BLaER1 (cell line): ENCODE data around the gene PEX11B.
A peak's percentile ranks its signal among the peaks of the same experiment; 100 is the strongest.

Experiments
- H3K27ac ChIP-seq: shearing (Covaris generic); formaldehyde crosslinking; 2 replicates; pipeline ENCODE4 v1.8.1; 2022
- H3K27me3 ChIP-seq: shearing (Covaris generic); formaldehyde crosslinking; 2 replicates; pipeline ENCODE4 v1.8.1; 2022
- H3K36me3 ChIP-seq: shearing (Covaris generic); formaldehyde crosslinking; 2 replicates; pipeline ENCODE4 v1.8.1; 2022
- H3K4me1 ChIP-seq: shearing (Covaris generic); formaldehyde crosslinking; 2 replicates; pipeline ENCODE4 v1.8.1; 2022
- H3K4me2 ChIP-seq: shearing (Covaris generic); formaldehyde crosslinking; 2 replicates; pipeline ENCODE4 v1.8.1; 2022
- H3K4me3 ChIP-seq: shearing (Covaris generic); formaldehyde crosslinking; 2 replicates; pipeline ENCODE4 v1.8.1; 2022
- H3K9ac ChIP-seq: shearing (Covaris generic); formaldehyde crosslinking; 2 replicates; pipeline ENCODE4 v1.8.1; 2022
- H3K9me3 ChIP-seq: shearing (Covaris generic); formaldehyde crosslinking; 2 replicates; pipeline ENCODE4 v1.8.1; 2022
- H4K20me1 ChIP-seq: shearing (Covaris generic); formaldehyde crosslinking; 2 replicates; pipeline ENCODE4 v1.8.1; 2022
- Cebpa-rat ChIP-seq: shearing (Covaris generic); IDR thresholded peaks from 2 replicates; pipeline ENCODE4 v1.8.1; 2022

The PEX11B gene

DNA sequence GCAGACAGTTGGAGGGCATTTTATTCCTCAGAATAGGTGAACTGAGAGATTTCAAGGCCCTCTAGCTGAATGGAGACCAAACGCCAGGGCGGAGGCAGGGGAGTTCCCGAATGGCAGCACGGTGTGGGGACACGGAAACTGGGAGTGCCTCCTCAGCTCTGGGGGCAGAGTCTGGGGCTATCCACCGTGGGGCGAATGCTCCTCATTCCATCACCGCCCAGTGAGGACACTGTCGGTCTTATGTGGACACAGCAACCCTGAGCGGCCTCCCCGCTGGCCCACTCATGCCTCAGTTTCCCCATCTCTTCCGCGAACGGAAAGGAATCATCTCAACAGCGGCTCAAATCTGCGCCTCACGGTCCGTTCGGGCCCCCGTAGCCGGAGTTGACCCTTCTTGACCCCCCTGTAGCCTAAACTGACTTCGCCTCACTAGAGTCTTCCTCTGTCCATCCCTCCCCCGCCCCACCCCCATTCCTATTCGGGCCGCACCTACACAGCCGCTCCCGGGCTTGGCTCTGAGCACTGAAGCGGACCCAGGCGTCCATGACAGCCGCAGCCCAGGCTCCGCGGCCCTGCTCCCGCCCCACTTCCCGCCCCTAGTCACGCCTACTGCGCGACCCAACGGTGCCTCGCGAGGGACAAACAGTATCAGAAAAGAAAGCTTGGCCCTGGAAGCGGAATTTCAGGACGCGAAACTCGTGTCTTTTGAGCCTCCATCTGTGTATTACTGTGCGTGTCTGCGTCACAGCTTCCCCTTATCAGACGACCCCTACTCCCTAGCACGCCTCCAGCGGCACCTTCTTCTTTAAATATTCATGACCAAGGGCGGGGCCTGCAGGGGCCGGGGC lies at the start of gene PEX11B:
Gene PEX11B, minus strand, starts transcription at position 574 of the 848 bp plus-strand sequence. Its CDS starts 29 bp downstream, at position 545.
- peaks cover 26% of the 10 kb centered on the region for H3K4me1 ChIP-seq
- no peaks in the 10 kb centered on the region for H3K9me3 ChIP-seq
- H3K9ac ChIP-seq, result peak within 1 kb of the TSS; percentile 91
- H3K27ac ChIP-seq, result peak within 1 kb of the TSS; percentile 80
- H3K36me3 ChIP-seq, result peaks cover 52% of the 10 kb centered on the region
- H3K4me2 ChIP-seq, result peak within 1 kb of the TSS; percentile 100
- TF ChIP-seq Cebpa-rat, result no peak
- no peaks in the 10 kb centered on the region for H4K20me1 ChIP-seq
- no peaks in the 10 kb centered on the region for H3K27me3 ChIP-seq
- peak within 1 kb of the TSS; percentile 94 for H3K4me3 ChIP-seq

GRCh38 chr1:145967288-145967687 lies 48.8 kb upstream of the PEX11B start:
- Histone ChIP-seq H3K27ac (no peak overlapping the region), H4K20me1 (no peaks in the 10 kb centered on the region), H3K9ac (no peak overlapping the region), H3K4me1 (peaks cover 28% of the 10 kb centered on the region), H3K9me3 (peaks cover 10% of the 10 kb centered on the region), H3K36me3 (peaks cover 7% of the 10 kb centered on the region), H3K27me3 (peaks cover 17% of the 10 kb centered on the region), H3K4me2 (no peak overlapping the region), H3K4me3 (no peak overlapping the region)
- no peak for TF ChIP-seq Cebpa-rat

DNA sequence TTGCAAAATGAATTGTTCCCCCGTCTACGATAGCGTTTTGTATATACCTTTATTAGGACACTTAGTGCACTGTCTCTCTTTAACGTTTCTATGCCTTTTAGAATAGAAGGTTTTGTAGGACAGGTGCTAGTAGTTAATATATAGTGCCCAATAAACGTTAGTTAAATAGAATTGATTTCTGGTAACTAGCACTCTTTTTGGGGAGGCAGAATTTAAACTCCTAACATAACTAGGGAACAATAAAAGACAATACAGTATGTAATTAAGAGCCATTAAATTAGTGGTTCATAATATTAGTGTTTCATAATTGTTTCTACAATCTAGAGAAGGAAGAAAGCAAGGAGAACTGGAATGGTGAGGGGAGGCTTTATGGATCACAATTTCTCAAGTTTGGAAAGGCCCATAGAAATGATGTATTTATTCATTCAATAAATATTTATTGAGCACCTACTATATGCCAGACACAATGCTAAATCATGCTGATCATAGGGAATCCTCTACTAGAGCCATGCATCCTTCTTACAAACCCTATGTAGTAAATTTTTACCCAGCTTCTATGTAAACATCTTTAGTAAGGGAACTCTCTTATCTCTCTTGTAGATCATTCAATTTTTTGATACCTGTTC lies 46.7 kb upstream of the PEX11B start:
- peaks cover 34% of the 10 kb centered on the region for H3K27me3 ChIP-seq
- H3K4me1 ChIP-seq, result peaks cover 42% of the 10 kb centered on the region
- H3K36me3 ChIP-seq, result peaks cover 7% of the 10 kb centered on the region
- H3K9me3 ChIP-seq, result peaks cover 10% of the 10 kb centered on the region
- no peak for TF ChIP-seq Cebpa-rat
- H3K9ac ChIP-seq, result peak overlapping the region; percentile 78
- peak overlapping the region; percentile 73 for H3K4me3 ChIP-seq
- peak overlapping the region; percentile 70; the same call in 1 of the 2 replicates for H3K27ac ChIP-seq
- no peaks in the 10 kb centered on the region for H4K20me1 ChIP-seq
- peak overlapping the region; percentile 99 for H3K4me2 ChIP-seq

- H4K20me1 ChIP-seq, result no peaks in the 10 kb centered on the region
- H3K9me3 ChIP-seq, result peaks cover 10% of the 10 kb centered on the region
- TF ChIP-seq Cebpa-rat, result no peak
- peak within 1 kb of the TSS; percentile 70 for H3K27ac ChIP-seq
- peak within 1 kb of the TSS; percentile 78 for H3K9ac ChIP-seq
- H3K36me3 ChIP-seq, result peaks cover 7% of the 10 kb centered on the region
- H3K4me2 ChIP-seq, result peak within 1 kb of the TSS; percentile 99
- peaks cover 34% of the 10 kb centered on the region for H3K27me3 ChIP-seq
- H3K4me3 ChIP-seq, result peak within 1 kb of the TSS; percentile 73
- peaks cover 49% of the 10 kb centered on the region for H3K4me1 ChIP-seq
These were observed 46.0 kb upstream of the PEX11B start, which contains the start of the genes ANKRD34A and POLR3GL for GRCh38 chr1:145964328-145965118. ANKRD34A (minus strand) TSS chr1:145964575; CDS start chr1:145961759, 2,816 bp downstream. POLR3GL (plus strand) TSS chr1:145964690; CDS start chr1:145974866, 10,176 bp downstream.

- Histone ChIP-seq H3K4me3 (peak overlapping the region; percentile 79), H3K4me1 (peaks cover 60% of the 10 kb centered on the region), H4K20me1 (no peaks in the 10 kb centered on the region), H3K27me3 (peaks cover 34% of the 10 kb centered on the region), H3K27ac (peak overlapping the region; percentile 70), H3K36me3 (peaks cover 7% of the 10 kb centered on the region), H3K4me2 (peak overlapping the region; percentile 99), H3K9ac (peak overlapping the region; percentile 78), H3K9me3 (peaks cover 10% of the 10 kb centered on the region)
- TF ChIP-seq Cebpa-rat, result no peak
These were observed 44.9 kb upstream of the PEX11B start for GRCh38 chr1:145963265-145964019.

GRCh38 chr1:145962157-145963102 lies 43.9 kb upstream of the PEX11B start:
- Histone ChIP-seq H3K4me2 (peak overlapping the region; percentile 99), H3K27ac (no peak overlapping the region), H3K36me3 (peaks cover 5% of the 10 kb centered on the region), H3K27me3 (peaks cover 34% of the 10 kb centered on the region), H3K4me1 (peaks cover 64% of the 10 kb centered on the region), H4K20me1 (no peaks in the 10 kb centered on the region), H3K9ac (peak overlapping the region; percentile 76), H3K9me3 (peaks cover 7% of the 10 kb centered on the region), H3K4me3 (peak overlapping the region; percentile 79)
- no peak for TF ChIP-seq Cebpa-rat

DNA sequence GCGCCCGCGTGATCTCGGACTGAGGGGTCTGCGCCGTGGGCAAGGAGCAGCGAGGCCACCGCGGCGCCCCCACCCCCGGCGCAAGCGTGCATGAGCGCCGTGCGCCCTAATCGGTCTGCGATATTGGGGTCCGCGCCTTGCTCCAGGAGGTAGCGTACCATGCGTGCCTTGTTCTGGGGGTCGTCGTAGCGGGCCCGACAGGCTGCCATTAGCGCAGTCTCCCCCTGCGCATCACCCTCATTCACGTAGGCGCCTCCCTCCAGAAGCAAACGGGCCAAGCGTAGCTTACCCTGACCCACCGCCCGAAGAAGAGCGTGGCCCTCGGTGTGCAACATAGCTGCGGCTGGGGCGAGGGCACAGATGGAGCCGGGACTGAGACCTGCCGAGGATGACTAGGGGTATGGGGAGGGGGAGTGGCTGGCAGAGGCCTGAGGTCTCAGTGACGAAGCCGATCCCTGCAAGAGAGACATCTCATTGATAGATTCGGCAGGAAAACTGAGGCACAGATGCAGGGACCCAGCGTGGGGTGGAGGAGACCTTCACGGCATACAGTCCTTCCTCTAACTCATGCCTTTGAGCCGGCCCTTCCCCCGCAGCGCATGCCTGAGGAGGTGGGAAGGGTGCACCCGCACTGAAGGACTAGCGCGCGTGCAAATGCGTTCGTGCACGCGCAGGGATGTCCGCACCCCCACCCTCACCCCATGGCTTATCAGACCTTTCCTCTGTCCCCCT lies 43.1 kb upstream of the PEX11B start:
- Histone ChIP-seq H3K4me1 (peaks cover 67% of the 10 kb centered on the region), H3K36me3 (no peaks in the 10 kb centered on the region)

DNA sequence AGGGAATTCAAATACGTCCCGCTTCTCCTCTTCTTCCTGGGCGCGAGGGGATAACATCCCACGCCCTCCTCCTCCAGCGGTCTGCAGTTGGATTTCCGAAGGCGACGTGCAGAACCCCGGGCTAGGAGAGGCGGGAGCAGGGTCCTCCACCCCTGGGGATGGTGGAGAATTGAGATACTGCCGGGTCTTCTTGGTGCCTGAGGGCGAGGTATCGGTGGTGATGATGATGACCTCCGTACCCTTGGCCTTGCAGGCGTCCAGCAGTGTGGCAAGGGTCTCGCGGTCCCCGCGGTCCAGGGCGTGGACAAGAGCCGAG lies 42.5 kb upstream of the PEX11B start:
- Histone ChIP-seq H4K20me1 (no peaks in the 10 kb centered on the region), H3K4me3 (peak overlapping the region; percentile 79), H3K27ac (peak overlapping the region; percentile 72), H3K4me2 (peak overlapping the region; percentile 99), H3K36me3 (no peaks in the 10 kb centered on the region), H3K9me3 (no peaks in the 10 kb centered on the region), H3K9ac (peak overlapping the region; percentile 76), H3K27me3 (peaks cover 34% of the 10 kb centered on the region), H3K4me1 (peaks cover 72% of the 10 kb centered on the region)
- TF ChIP-seq Cebpa-rat, result no peak

More for the DNA sequence above, 43.1 kb upstream of the PEX11B start:
- TF ChIP-seq Cebpa-rat, result no peak
- peak overlapping the region; percentile 79 for H3K4me3 ChIP-seq
- peaks cover 34% of the 10 kb centered on the region for H3K27me3 ChIP-seq
- peak overlapping the region; percentile 72 for H3K27ac ChIP-seq
- no peaks in the 10 kb centered on the region for H3K9me3 ChIP-seq
- no peaks in the 10 kb centered on the region for H4K20me1 ChIP-seq
- H3K4me2 ChIP-seq, result peak overlapping the region; percentile 99
- H3K9ac ChIP-seq, result peak overlapping the region; percentile 76
